KOPT-K1 (cell line): Measurements from ENCODE around the gene F8.
A peak's percentile ranks its signal among the peaks of the same experiment; 100 is the strongest.
"Not testable (repeated sequence)": the region's sequence is repeated elsewhere in the genome, so short reads cannot be mapped to it uniquely, and the experiment has no call there.

Experiments used
- H3K27ac ChIP-seq: fragments of 200-600 bp; sonication (generic); 2 replicates; pipeline ENCODE4 v1.5.1; 2016; ENCODE audit warnings: antibody characterized with exemption, mild to moderate bottlenecking, low read depth, low read length; ENCODE audit not compliant: poor library complexity, severe bottlenecking
- H3K36me3 ChIP-seq: fragments of 200-600 bp; sonication (generic); 2 replicates; pipeline ENCODE4 v1.5.1; 2017; ENCODE audit warnings: antibody characterized with exemption, mild to moderate bottlenecking, low read length, moderate library complexity; ENCODE audit not compliant: insufficient read depth
- H3K9me3 ChIP-seq: fragments of 200-600 bp; sonication (generic); 2 replicates; pipeline ENCODE4 v1.5.1; 2017; ENCODE audit warnings: antibody characterized with exemption, low read length, mild to moderate bottlenecking; ENCODE audit not compliant: insufficient read depth, poor library complexity, severe bottlenecking

The F8 gene

GRCh38 chrX:155009994-155010472 is 12.5 kb downstream of the F8 start:
- Histone ChIP-seq H3K9me3 (no peaks in the 10 kb centered on the region), H3K36me3 (no peaks in the 10 kb centered on the region), H3K27ac (no peak overlapping the region)

GRCh38 chrX:155008578-155008977 is 13.9 kb downstream of the F8 start:
- not testable (repeated sequence) for H3K9me3 ChIP-seq, H3K36me3 ChIP-seq, H3K27ac ChIP-seq

GRCh38 chrX:155006913-155007671 is 15.4 kb downstream of the F8 start:
- H3K9me3 ChIP-seq, H3K36me3 ChIP-seq, H3K27ac ChIP-seq: not testable (repeated sequence)

GRCh38 chrX:155006379-155006778 is 16.1 kb downstream of the F8 start:
- not testable (repeated sequence) for H3K9me3 ChIP-seq, H3K27ac ChIP-seq, H3K36me3 ChIP-seq

- Histone ChIP-seq H3K27ac (no peak overlapping the region), H3K9me3 (no peaks in the 10 kb centered on the region), H3K36me3 (no peaks in the 10 kb centered on the region)
Measured at GRCh38 chrX:155005190-155005589, 17.3 kb downstream of the F8 start.

- Histone ChIP-seq H3K27ac (no peak overlapping the region), H3K36me3 (no peaks in the 10 kb centered on the region), H3K9me3 (no peaks in the 10 kb centered on the region)
Measured at GRCh38 chrX:155001873-155002272, 20.6 kb downstream of the F8 start.

GRCh38 chrX:155000841-155001240 is 21.7 kb downstream of the F8 start:
- no peaks in the 10 kb centered on the region for H3K9me3 ChIP-seq
- H3K36me3 ChIP-seq, result no peaks in the 10 kb centered on the region
- H3K27ac ChIP-seq, result no peak overlapping the region

GRCh38 chrX:154998204-154998880 is 24.2 kb downstream of the F8 start:
- no peaks in the 10 kb centered on the region for H3K36me3 ChIP-seq
- H3K27ac ChIP-seq, result no peak overlapping the region
- no peaks in the 10 kb centered on the region for H3K9me3 ChIP-seq

GRCh38 chrX:154991476-154991875 is 31.0 kb downstream of the F8 start:
- Histone ChIP-seq H3K36me3 (no peaks in the 10 kb centered on the region), H3K9me3 (no peaks in the 10 kb centered on the region), H3K27ac (no peak overlapping the region)

GRCh38 chrX:154991039-154991438 is 31.5 kb downstream of the F8 start:
- Histone ChIP-seq H3K36me3 (no peaks in the 10 kb centered on the region), H3K9me3 (no peaks in the 10 kb centered on the region), H3K27ac (no peak overlapping the region)

- H3K27ac ChIP-seq, result no peak overlapping the region
- H3K9me3 ChIP-seq, result no peaks in the 10 kb centered on the region
- H3K36me3 ChIP-seq, result no peaks in the 10 kb centered on the region
Measured at GRCh38 chrX:154990496-154990895, 32.0 kb downstream of the F8 start.

GRCh38 chrX:154988719-154989118 is 33.8 kb downstream of the F8 start:
- H3K9me3 ChIP-seq, result no peaks in the 10 kb centered on the region
- no peak overlapping the region for H3K27ac ChIP-seq
- no peaks in the 10 kb centered on the region for H3K36me3 ChIP-seq

GRCh38 chrX:154987940-154988339 is 34.6 kb downstream of the F8 start:
- H3K9me3 ChIP-seq, result no peaks in the 10 kb centered on the region
- no peak overlapping the region for H3K27ac ChIP-seq
- H3K36me3 ChIP-seq, result no peaks in the 10 kb centered on the region

- H3K36me3 ChIP-seq, result no peaks in the 10 kb centered on the region
- no peak overlapping the region for H3K27ac ChIP-seq
- H3K9me3 ChIP-seq, result no peaks in the 10 kb centered on the region
Measured at GRCh38 chrX:154986826-154987575, 35.5 kb downstream of the F8 start.

GRCh38 chrX:154981116-154981411 is 41.5 kb downstream of the F8 start:
- Histone ChIP-seq H3K36me3 (no peaks in the 10 kb centered on the region), H3K27ac (peak overlapping the region; percentile 51), H3K9me3 (no peaks in the 10 kb centered on the region)
